Stimulated activated naive CD4-positive, alpha-beta T cell (primary cell): ENCODE measurements around the gene TOPAZ1.

Source experiments
- DNase-seq, 6 experiments: peaks; one replicate each; lab custom pipeline; 2025; lab: John Stamatoyannopoulos, UW

The TOPAZ1 gene

GRCh38 chr3:44241706-44242105 lies at the start of gene TOPAZ1:
TOPAZ1 (plus strand) TSS chr3:44241886; CDS start chr3:44242054, 168 bp downstream.
- no peak for DNase-seq

DNA sequence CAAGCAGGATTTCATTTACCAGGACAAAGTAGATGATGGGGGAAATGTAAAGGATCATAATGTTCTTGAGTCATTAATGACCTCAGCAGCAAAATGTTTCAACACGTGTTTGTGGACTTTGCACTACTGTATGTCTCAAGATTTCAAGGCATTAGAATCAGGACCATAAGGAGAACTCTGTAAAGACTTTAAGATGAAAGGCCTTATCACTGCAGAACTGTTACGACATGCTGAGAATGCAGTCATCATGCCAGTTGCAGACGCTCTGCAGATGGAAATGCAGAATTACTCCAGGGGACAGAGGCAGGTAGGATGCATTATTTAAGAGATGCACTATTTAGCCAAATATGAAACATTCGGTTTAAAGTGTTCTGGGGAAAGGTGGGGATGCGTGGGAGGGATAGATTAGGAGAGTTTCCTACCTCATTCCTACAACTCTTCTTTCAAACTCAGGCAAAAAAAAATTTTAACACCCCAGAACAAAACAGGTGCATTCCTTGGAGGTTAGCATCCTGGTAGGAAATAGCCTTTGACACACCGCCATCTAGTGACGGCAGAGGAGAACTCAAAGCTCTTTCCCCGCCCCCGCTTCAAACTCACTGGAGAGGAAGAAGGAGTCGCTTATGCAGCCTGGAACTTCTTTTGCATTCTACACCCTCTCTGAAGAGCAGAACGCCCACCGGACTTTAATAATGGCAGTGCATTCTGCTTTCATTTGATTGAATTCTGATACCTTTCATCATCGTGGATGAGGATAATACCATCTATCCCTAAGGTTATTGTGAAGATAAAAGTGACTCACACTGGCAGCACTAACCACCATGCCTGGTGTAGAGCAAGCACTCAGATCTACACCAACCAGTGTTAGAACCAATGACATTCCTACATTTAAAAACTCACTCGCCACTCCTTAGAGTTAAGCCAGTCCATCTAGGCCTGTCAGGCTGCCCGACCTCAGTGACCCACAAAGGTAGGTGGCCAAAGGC lies 43.1 kb upstream of the TOPAZ1 start:
- DNase-seq = peak; percentile 18 to 71 (median 38)

DNA sequence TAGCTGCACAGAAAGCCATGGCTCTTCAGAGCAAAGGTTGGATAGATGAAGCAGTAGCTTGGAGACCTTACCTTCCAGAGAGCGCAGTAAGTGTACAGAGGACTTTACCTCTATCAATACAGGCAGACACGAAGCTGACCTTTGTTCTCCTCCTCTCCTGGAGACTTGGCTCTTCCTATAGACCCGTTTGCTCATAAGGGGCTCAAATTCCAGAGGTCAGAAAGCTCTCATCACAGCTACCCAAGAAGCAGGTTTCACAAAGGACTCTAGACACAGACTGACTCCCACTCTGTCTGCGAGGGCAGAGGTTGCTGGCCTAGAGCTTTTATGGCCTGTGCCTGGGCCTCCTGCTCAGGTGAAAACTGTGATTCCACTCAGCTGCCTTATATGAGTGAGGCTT lies 35.4 kb upstream of the TOPAZ1 start:
- no peak for DNase-seq

- DNase-seq = no peak
These were observed 34.6 kb upstream of the TOPAZ1 start for GRCh38 chr3:44206862-44207652.

DNA sequence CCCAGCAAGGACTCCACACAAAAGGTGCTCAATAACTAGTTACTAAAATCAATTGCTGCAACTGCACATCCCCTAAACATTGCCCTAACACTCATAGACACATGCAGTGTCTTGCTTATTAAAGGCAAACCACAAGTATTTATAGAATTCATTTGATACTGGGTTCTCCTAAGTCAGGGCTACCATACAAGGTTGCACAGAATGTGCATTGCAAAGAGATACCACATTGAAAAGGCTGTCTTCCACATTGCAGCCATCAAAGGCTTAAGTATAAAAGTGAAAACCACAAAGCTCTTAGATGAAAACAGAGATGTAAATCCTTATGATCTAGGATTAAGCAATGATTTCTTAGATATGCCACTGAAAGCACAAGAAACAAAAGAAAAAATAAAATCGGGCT lies 33.6 kb upstream of the TOPAZ1 start:
- peak in 3 of 6 experiments; percentile 53 to 66 (median 62) for DNase-seq

- no peak for DNase-seq
These were observed 33.1 kb upstream of the TOPAZ1 start for GRCh38 chr3:44208568-44208967.

DNA sequence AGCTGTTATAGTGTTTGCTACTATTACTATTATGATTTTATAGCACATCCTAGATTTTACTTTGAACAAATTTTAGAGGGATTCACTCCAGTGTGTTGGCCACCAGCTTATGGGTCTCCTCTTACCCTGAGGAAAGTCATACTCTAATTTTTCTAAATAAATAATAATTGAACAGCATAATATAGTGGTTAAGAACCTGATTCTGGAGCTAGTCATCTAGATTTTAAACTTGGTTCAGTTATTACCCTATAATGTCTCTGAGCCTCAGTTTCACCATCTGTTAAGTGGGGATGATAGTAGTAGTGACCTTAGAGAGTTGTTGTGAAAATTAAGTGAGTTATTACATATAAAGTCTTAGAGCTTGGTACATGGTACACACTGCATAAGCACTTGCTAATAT lies 30.7 kb upstream of the TOPAZ1 start:
- no peak for DNase-seq

DNA sequence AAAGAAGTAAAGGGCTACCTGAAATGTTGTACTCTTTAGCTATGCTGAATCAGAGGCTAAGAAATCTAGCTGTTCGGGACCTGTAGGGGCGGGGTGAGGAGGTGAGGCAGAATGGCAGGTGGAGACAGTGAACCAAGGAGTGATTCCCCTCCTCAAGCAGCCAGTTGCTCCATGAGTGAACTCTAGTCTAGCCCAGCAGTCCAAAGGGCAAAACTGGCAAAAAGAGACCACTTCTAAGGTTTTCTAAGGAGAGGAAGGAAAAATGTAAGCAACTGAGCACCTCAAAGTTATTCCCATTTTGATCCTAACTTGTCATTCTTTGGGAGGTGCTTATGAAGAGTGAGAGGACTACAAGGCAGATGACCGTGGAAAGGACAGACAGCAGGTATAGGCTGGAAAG lies 19.3 kb upstream of the TOPAZ1 start:
- no peak for DNase-seq

- DNase-seq = no peak
These were observed 18.4 kb upstream of the TOPAZ1 start for GRCh38 chr3:44223299-44223698.

- no peak for DNase-seq
These were observed 17.6 kb upstream of the TOPAZ1 start for GRCh38 chr3:44224131-44224530.

GRCh38 chr3:44226573-44226972 lies 15.1 kb upstream of the TOPAZ1 start:
- no peak for DNase-seq

GRCh38 chr3:44227632-44228031 lies 14.1 kb upstream of the TOPAZ1 start:
- DNase-seq = peak in 1 of 6 experiments; percentile 15

DNA sequence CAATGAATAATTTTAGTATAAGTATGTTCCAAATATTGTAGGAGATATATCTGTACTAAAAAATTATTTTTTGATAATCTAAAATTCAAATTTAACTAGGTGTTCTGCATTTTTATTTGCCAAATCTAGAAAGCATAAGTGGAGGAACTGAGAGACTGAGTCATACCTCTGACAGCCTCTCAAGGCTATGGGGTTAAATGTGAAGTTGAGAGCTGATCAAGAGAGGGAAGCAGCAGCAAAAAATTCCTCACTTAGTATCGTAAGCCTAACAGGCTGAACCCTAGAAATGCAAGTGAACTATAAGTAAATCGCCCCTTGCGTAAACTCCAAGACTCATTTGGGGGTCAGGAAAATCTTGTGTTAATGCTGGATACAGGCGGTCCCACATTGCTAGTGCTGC lies 12.8 kb upstream of the TOPAZ1 start:
- DNase-seq = no peak

DNA sequence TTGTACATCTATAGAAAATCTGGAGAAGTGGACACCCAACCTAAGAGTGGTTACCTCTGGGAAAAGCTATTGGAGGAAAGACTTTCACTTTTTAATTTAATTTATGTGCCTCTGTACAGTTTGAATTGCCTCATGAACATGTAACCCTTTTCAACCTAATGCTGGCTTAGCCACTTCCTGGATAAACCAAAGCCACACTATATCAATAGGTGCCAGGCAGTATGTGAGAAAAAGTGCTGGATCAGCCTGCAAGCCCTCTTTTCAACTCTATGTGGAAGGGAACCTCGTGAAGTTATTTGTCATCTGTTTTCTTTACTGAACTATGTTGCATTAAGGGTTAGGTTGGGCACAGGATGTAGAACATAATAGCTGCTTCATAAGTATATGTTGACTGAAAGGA lies 9.3 kb upstream of the TOPAZ1 start:
- DNase-seq = peak in 2 of 6 experiments; percentile 6 to 17

GRCh38 chr3:44234648-44235268 lies 6.9 kb upstream of the TOPAZ1 start:
- DNase-seq = no peak

DNA sequence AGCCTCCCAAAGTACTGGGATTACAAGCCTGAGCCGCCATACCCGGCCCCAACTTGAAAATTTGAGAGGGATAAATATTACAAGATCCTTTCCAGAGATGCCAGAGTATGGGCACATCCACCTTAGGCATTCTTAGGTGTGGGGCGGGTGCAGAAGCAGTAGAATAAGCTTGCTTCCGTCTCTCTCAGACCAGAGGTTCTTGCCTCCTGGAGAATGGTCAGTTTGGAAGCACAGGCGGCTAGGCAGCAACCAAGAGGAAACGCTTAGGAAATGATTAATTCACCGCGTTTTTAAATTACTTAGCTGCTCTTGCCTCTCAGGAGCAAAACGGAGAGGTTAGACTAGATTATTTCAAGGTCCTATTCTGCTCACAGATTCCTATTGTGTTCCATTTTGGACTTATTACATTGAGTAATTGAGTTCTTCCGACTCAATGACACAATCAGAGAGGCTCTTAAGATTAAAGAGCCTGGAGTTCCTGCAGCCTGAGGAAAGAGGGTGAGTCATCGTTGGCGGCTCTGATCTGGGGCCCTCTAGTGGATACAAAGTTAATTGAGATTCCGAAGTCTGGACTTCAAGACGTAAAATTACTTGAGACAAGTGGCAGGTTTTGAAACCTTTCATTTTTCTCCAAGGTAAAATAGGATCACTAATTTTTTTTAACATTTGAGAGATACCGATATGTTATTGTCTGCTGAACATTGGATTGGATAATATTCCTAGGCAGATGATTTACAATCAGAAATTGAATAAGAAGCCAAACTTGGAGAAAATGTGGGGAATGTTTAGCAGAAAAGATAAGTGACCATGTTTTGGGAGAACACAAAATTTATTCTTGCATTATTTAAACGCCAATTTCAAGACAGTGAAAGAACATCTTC lies 5.8 kb upstream of the TOPAZ1 start:
- DNase-seq = peak; percentile 14 to 63 (median 27)

GRCh38 chr3:44236485-44236908 lies 5.2 kb upstream of the TOPAZ1 start:
- DNase-seq = no peak

- no peak for DNase-seq
These were observed 4.5 kb upstream of the TOPAZ1 start for GRCh38 chr3:44237161-44237560.

DNA sequence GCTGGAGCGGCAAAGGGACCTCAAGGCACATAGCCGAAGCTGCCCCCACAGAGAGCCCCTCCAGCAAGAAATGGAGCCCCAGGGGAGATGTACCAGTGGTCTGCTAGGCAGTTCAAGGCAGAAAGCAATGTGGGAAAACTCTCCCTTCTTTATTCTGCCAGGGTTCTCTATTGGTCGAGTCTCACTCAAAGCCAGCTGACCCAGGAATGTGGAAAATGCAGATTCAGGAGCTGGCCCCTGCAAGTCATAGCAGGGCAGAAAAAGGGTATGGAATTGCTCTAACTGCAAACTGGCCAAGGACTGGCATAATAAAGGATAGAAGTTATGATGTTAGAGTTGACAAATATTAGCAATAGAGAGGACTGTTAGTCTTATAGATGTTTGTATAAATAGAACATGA lies 4.0 kb upstream of the TOPAZ1 start:
- no peak for DNase-seq

GRCh38 chr3:44238889-44239288 lies 2.8 kb upstream of the TOPAZ1 start:
- no peak for DNase-seq

GRCh38 chr3:44240061-44240460 lies 1.6 kb upstream of the TOPAZ1 start:
- DNase-seq = no peak
